ENCODE data around the gene PAX5. TPM values are rescaled to one million over a fixed set of nuclear protein-coding genes. Genes with fewer than 3 reads are reported as not detected.

PAX5 gene
- total RNA-seq, 2 donors from 2014 or later, result 0.61 to 1.8 TPM

DNA sequence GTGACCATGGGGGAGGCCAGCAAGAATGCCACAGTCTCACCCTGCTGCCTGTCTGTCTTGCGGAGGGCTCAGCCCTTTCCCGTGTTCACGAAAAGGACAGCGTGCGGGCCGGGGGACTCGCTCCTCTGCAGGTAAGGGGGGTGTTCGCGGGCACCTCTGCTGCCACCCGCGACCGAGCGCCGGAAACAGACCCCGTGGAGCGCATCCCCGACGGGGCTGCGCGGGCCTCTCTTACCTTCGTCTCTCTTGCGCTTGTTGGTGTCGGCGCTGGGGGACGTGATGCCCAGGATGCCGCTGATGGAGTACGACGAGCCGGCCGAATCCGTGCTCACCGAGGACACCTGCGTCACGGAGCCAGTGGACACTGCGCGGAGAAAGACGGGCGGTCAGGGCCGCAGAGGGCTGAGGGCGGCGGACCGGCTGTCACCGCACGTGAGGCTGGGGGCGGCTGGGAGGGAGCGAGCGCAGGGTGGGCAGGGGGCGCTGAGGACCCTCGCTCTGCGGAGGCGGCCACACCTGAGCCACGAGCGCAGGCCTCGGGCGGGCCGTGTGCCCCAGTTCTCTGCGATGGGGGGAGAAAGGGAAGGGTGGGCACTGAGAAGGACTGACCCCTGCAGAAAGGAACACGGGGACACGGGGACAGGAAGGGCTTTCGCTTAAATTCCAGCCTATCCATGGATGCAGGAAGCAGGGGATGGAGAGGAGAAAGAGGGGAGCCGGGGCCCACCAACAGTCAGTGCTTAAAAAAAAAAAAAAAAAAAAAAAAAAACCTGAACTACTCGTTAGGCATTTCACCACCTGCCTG, 31.5 kb downstream of the PAX5 start:
- DNase-seq (ENCODE audit: low spot score in 2 of 2) (no peak), ATAC-seq (peak in 1 of 2 donors; percentile 16)
- Mint-ChIP-seq H3K27ac (no peak overlapping the region), H3K9me3 (no peaks in the 10 kb centered on the region), H3K36me3 (no peaks in the 10 kb centered on the region)

DNA sequence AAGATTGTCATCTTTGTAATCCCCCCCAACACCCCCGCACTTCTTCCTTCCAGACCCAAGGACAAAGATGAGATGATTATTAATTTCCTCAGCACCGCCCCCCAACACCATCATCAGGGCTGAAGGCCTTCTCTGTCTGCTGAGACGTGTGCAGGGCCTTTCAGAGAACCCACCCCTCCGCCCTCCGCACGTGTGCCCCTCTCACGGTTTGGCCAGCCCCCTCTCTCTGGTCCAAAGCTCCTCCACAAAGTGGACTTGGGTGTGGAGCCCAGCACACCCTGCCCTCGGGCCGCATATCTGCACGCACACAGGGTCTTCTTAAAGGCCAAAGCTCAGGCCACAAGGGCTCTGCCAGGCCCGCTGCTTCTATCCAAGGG, 32.0 kb downstream of the PAX5 start:
- DNase-seq (ENCODE audit: low spot score in 2 of 2), result no peak
- ATAC-seq, result no peak
- Mint-ChIP-seq H3K27ac (no peak overlapping the region), H3K36me3 (no peaks in the 10 kb centered on the region), H3K9me3 (no peaks in the 10 kb centered on the region)

DNA sequence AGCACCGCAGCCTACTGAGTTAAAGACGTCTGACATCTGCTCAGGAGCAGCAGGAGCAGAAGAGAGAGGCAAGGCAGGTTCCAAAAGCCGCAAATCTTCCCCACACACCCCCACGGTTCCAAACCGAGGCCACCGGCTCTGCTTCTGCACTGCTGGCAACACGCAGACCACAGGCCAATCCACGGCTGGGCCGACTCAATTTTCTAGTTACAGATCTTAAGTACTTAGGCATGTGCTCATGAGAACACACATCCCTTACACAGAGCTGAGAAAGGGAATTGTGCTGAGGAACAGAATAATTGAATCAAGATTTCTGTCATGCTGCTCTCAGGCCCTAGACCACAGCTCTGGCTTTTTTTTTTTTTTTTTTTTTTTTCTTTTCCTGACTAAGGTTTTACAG, 32.6 kb downstream of the PAX5 start:
- no peak for DNase-seq (ENCODE audit: low spot score in 2 of 2)
- H3K9me3 Mint-ChIP-seq, result no peaks in the 10 kb centered on the region
- H3K36me3 Mint-ChIP-seq, result no peaks in the 10 kb centered on the region
- ATAC-seq, result no peak
- H3K27ac Mint-ChIP-seq, result no peak overlapping the region

DNA sequence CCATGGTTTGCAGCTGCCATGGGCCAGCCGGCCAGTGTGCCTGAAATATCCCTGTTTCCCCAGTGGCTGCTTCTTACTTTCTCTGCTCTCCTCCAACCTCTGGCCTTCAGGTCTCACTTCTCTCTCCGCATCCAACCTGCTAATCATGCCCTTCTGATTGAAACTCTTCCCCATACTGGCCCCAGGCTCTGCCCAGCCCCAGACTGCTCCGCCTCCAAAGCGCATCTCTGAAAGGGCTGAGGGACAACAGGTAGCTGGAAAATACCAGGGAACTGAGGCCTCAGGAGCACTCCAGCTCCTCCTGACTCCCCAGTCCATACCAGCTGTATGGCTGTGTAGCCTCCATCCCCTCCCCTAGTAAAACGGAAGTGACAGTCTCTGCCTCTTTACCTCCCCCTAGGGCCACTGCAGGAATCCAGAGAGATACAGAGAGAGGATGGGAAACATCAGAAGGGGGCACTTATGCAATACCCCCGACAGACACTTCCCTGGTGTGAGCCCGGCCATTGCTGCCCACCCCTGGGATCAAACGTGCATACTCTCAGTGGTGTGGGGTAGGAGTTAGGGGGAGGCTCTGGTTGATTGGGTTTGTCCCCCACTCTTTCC, 34.2 kb downstream of the PAX5 start:
- Mint-ChIP-seq H3K27ac (peak overlapping the region in 1 of 2 donors; percentile 41), H3K9me3 (no peaks in the 10 kb centered on the region), H3K36me3 (no peaks in the 10 kb centered on the region)
- DNase-seq (ENCODE audit: low spot score in 2 of 2), result no peak
- ATAC-seq, result no peak

DNA sequence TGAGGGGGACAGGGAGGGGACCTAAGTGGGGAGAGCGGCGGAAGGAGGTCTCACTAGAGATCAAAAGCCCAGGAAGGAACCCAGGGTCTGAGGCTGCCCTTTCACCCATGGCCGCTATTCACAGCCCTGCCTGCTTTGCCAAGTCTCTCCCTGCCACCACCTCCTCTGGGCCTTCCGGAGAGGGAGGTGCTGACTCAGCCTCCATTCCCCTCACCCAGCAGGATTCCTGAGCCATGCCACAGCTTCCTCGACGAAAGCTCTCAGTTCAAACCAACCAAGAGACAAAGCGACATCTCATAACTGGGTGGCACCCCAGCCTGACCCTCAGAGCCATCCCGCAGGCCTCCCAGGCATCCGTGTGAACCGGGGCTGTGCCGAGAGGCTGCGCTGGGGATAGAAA, 36.7 kb downstream of the PAX5 start:
- no peak for DNase-seq (ENCODE audit: low spot score in 2 of 2)
- no peak for ATAC-seq
- no peaks in the 10 kb centered on the region for H3K9me3 Mint-ChIP-seq
- H3K36me3 Mint-ChIP-seq, result no peaks in the 10 kb centered on the region
- H3K27ac Mint-ChIP-seq, result no peak overlapping the region

DNA sequence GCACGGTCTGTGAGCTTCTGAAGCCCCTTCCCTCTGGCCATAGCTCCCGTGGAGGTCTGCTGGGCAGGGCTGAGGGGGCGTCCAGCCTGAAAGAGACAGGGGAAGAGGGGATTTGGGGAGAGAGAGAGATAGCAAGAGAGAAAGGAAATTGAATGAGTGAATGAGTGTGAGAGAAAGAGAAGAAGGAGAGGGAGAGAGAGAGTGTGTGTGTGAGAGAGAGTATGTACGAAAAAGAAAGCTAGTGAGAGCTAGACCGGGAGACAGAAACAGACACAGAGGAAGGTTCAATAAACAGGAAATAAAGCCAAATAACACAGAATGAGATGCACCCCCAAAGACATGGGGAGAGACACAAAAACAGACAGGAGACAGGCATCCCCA, 37.4 kb downstream of the PAX5 start:
- no peak for ATAC-seq
- Mint-ChIP-seq H3K9me3 (no peaks in the 10 kb centered on the region), H3K36me3 (peaks cover 0 to 2% of the 10 kb centered on the region in 2 donors), H3K27ac (peak overlapping the region in 1 of 2 donors; percentile 9)
- DNase-seq (ENCODE audit: low spot score in 2 of 2), result no peak

DNA sequence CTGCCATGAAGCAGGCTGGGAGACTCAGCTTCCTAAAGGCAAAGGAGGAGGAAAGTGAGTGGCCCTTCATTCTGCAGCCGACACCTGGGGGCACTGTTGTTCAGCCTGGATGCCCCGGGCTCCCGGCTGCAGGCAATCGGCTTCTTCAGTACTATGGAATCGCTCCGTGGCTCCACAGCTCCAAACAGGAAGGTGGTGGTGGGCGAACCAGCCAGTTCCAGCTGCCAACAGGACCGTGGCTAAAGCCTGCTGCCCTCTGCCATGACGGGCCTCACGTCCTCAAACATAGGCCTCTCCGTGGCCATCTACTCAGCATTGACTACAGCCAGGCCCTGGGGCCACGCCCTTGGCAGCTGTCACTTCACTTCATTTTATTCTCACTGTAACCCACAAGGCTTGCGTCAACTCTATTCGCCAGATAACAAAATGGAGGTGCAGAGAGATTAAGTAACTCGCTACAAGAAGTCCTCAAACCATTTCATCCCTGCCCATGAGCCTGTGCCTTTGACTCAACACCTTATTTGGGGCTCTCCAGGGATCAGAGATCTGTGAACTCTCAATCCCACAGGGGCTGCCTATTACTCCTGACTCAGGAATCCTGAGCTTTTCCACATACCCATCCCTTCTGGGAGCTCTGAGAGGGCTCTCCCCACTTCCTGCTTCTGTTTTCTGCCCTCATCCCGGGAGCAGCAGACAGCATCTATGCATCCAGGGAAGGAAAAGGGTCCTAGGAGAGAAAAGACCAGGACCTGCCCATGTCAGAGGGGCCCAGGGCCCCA, 38.0 kb downstream of the PAX5 start:
- ATAC-seq (peak; percentile 74 to 75), DNase-seq (ENCODE audit: low spot score in 2 of 2) (peak in 1 of 2 donors; percentile 63)
- Mint-ChIP-seq H3K36me3 (peaks cover 0 to 7% of the 10 kb centered on the region in 2 donors), H3K9me3 (peaks cover 0 to 2% of the 10 kb centered on the region in 2 donors), H3K27ac (peak overlapping the region in 1 of 2 donors; percentile 9)

DNA sequence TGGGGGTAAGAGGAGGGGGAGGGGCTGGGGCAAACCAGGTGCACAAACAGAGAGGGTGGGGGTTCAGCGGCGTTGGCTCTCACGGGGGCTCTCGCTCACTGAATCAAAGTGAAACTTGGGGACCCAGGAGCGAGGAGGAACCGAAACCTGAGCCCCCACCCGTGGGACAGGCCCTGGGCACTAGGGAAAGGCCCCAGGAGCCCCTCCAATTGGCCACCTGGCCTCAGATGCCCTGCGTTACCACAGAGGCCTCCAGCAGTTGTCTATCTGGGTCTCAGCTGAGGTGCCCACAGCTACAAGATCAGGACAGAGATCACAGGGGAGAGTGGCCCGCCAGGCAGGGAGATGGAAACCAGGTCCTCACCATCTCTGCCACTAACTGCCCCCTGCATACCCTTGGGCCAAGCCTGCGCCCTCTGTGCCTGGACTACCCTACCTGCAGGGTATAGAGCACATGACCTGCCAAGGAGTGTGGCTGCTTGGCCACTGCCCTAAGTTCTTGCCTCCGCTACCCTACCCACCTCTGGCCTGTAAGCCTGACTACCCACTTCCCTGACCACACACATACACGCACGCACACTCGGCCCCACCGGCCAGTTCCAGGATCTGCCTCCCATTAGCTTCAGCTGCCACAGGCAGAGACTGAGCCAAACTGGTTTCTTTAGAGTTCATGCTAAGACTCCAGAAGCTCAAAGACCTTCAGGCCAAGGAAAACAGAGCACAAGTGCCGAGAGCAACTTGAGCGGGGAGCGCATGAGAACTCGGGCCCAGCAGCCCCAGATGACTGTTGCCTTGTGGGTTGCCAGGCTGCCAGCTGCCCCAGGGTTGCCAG, 39.9 kb downstream of the PAX5 start:
- DNase-seq (ENCODE audit: low spot score in 2 of 2), result no peak
- Mint-ChIP-seq H3K36me3 (peaks cover 12 to 23% of the 10 kb centered on the region in 2 donors), H3K27ac (no peak overlapping the region), H3K9me3 (peaks cover 10 to 11% of the 10 kb centered on the region in 2 donors)
- no peak for ATAC-seq

DNA sequence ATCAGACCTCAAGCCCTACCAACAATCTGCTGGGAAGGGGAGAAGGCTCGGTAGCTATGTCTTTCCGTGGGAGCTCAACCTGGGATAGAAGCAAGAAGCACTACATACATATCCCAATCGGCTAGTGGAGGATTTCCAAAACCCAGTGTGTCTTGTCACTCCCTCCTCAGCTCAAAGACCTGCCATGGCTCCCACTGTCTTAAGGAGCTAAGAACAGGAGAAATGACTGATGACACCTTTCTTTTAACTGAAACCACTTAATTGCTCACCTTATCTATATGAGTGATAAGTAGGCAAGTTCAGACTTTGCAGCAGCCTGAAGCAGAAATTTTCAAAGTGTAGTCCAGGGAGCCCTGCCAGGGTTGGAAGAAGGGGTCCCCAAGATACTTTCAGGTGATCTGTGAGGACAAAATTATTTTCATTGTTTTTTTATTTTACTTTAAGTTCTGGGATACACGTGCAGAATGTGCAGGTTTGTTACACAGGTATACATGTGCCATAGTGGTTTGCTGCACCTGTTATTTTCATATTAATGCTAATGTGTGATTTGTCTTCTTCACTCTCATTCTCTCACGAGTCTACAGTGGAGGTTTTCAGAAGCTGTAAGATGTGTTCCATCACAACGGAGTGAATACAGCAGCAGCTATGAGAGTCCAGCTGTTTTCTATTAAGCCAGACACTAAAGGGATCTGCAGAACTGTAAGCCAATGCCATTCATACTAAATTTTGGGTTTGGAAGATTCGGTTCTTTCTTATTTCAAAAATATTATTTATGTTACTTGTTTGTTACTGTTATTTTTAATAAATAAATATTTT, 41.4 kb downstream of the PAX5 start:
- H3K27ac Mint-ChIP-seq, result no peak overlapping the region
- DNase-seq (ENCODE audit: low spot score in 2 of 2) (no peak), ATAC-seq (peak in 1 of 2 donors; percentile 25)
- peaks cover 10 to 11% of the 10 kb centered on the region in 2 donors for H3K9me3 Mint-ChIP-seq
- H3K36me3 Mint-ChIP-seq, result peaks cover 12 to 23% of the 10 kb centered on the region in 2 donors

DNA sequence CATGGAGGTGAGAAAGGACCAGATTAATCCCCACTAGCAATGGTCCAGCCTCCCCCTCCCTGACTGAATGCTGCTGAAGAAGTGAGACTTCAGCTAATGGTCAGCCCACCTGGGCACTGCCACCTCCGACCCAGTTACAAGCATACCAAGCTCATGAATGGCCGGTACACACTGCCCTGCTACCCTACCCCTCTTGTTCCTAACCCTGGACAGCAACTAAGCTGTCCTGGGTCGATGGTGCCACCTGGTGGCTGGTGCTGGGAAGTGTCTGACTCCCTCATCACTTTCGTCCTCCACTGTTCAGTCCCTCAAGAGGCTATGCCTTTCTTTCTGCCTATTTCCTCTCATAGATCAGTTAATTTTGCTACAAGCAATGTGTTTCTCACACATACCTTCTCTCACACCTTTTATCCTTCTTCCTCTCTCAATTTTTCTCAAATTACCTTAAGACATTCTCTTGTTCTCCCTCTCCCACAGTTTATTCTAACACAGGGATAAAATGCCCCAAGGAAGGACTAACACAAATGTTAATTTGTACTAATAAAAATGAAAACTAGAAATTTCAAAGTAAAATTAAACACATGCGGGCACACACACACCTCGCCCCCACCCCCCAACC, 42.4 kb downstream of the PAX5 start:
- Mint-ChIP-seq H3K36me3 (peaks cover 16 to 23% of the 10 kb centered on the region in 2 donors), H3K27ac (no peak overlapping the region), H3K9me3 (peaks cover 10 to 11% of the 10 kb centered on the region in 2 donors)
- DNase-seq (ENCODE audit: low spot score in 2 of 2) (peak in 1 of 2 donors; percentile 75), ATAC-seq (peak; percentile 25 to 65)

DNA sequence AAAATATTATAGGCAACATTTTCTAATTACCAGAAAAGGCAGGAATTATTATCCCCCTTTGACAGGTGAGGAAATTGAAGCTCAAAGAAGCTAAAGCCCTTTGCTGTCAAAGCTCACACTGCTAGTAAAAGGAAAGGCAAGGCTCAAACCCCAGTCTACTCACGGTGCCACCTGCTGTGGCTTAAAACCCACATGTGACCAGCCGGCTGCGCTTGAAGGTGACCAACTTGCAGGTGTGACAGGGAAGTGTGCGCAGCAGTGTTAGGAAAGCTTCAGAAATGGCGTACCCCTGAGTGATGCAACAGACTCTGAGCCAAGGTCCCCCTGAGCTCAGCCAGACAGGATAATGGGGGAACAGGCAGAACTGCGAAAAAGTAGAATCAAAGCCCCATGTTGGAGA, 45.2 kb downstream of the PAX5 start:
- Mint-ChIP-seq H3K36me3 (peaks cover 23 to 24% of the 10 kb centered on the region in 2 donors), H3K27ac (no peak overlapping the region), H3K9me3 (peaks cover 10 to 11% of the 10 kb centered on the region in 2 donors)
- ATAC-seq, result no peak
- no peak for DNase-seq (ENCODE audit: low spot score in 2 of 2)

DNA sequence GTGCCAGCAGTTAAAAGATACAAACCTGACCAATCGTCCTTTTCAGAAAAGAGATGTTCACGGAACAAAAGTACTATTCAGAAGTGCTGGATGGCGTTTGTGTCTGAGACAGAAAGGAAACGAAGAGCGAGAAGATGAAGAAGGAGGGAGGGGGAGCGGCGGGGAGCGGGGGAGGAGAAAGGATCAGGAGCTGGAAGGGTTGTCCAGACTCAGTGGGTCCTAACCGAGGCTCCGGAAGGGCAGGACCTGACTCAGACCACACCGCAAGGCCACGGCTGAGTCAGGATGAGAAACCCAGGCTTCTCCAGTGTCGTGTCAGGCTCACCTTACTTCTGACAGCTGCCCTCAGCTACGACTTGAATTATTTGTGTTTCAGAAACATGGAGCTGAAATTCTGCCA, 46.2 kb downstream of the PAX5 start:
- H3K9me3 Mint-ChIP-seq, result peaks cover 10 to 11% of the 10 kb centered on the region in 2 donors
- no peak overlapping the region for H3K27ac Mint-ChIP-seq
- DNase-seq (ENCODE audit: low spot score in 2 of 2) (no peak), ATAC-seq (peak; percentile 43 to 95)
- H3K36me3 Mint-ChIP-seq, result peaks cover 23 to 24% of the 10 kb centered on the region in 2 donors

DNA sequence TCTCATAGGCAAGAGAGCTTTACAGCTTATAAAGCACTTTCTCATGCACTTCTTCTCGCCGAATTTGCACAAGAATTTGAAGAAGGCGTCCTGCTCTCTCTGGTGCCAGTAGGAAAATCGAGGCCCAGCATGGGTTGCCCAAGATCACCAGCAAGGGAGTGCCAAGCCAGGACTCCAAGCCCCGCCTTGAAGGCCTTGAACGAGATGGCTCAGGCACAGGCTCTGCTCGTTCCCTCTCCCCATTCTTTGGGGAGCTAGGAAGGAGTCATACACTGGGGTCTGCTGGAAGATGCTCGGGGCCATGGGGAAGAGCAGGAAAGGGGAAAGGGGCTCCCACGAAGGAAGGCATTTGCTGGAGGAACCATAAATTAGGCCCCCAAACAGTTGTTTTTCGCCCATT, 46.7 kb downstream of the PAX5 start:
- H3K36me3 Mint-ChIP-seq, result peaks cover 23 to 24% of the 10 kb centered on the region in 2 donors
- no peak for DNase-seq (ENCODE audit: low spot score in 2 of 2)
- peaks cover 10 to 11% of the 10 kb centered on the region in 2 donors for H3K9me3 Mint-ChIP-seq
- ATAC-seq, result no peak
- no peak overlapping the region for H3K27ac Mint-ChIP-seq

DNA sequence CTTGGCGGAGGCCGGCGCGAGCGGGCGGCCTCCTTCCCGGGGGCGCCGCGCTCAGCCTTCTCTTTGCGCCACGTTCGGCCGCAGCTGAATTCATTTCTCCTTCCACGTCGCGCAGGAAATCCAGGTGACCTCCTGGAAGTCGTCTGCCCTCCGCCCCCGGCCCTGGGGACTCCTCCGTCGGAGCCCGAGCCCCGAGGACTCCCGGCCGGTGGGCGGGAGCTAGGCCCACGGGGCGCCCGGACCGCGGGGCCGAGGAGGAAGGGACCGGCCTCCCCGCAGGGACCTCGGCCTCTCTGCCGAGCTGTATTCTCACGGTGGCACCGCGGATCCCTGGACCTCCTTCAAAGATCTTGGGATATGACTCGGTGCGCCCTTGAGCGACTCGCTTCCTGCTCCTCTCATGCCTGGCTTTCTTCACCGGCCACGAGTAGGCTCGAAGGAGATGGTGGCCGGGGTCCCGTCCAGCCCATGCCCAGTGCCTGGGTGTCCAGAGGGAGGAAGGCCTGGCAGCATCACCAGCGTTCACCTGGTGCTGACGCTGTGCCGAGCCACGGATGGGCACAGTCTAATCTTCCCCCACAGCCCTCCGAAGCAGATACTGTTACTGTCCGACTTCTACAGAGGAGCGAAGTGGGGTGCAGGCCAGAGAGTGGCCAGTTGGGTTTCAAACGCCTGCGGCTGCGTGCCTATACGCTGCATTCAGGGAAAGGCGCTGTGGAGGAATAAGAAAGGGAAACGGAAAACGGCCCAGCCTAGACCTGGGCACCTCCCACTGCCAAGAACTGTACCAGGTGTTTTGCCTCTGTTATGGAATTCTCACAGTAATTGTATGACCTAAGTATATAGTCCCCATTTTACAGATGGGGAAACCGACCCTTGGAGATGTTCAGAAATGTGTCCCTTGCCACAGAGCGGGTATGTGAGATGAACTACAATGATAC, 47.3 kb downstream of the PAX5 start:
- H3K9me3 Mint-ChIP-seq, result peaks cover 10 to 11% of the 10 kb centered on the region in 2 donors
- DNase-seq (ENCODE audit: low spot score in 2 of 2) (no peak), ATAC-seq (no peak)
- H3K27ac Mint-ChIP-seq, result no peak overlapping the region
- H3K36me3 Mint-ChIP-seq, result peaks cover 22 to 24% of the 10 kb centered on the region in 2 donors
